D341Med (cell line): ENCODE measurements around the gene TRMT61A.

Experiments
- DNase-seq: peaks from one replicate; pipeline ENCODE4 v3.0.0; 2012; ENCODE audit warnings: low spot score

Gene TRMT61A

DNA sequence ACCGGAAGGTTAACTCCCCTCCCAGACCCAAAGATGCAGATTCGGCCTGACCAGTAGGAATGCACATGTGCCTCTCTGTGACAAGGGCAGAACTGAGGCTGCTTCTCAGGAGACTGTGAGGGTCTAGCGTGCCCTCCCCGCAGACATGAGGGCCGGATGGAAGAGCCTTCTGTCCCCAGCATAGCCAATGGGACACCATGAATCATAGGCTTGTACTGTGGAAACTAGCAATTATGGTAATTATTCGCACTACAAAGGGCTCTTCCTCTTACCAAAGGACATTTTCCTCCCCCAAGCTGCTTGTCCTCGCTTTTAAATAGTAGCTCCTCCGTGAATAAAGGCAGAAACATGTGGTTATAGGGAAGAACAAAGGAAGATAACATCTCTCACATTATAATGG, 40.0 kb downstream of the TRMT61A start:
- no peak for DNase-seq

- DNase-seq: no peak
Observed at GRCh38 chr14:103569408-103569807, 40.4 kb downstream of the TRMT61A start.

GRCh38 chr14:103574104-103574503, 45.1 kb downstream of the TRMT61A start:
- no peak for DNase-seq

GRCh38 chr14:103574707-103575285, 45.8 kb downstream of the TRMT61A start:
- DNase-seq: no peak

DNA sequence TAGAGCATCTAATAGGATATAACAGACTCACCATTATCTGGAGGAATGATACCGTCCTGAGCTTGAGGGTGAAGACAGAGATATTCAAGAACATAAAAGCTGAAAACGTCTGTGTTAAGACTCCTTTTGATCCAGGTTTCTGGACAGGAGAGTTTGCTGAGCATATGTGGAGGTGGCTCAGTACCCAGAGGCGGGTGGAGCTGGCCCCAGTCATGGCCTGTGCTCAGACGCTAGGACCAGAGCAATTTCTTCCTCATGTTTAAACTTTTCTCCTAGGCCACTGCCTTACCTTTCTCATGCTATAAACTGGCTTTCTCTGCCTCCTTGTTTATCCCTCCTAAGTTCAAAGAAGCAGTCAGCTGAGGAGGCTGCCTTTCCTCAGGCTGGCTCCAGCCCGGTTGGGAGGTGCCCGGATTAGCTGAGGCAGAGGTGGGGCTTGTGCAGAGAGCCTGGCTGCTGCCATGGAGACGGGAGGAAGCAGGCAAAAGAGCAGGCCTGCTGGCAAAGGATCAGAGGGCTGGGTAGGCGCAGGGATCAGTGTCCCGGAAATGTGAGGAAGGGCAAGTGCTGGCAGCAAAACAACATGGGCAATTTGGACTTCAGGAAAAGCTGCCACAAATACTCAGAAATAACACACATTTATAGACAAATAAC, 47.5 kb downstream of the TRMT61A start:
- peak; percentile 96 for DNase-seq

DNA sequence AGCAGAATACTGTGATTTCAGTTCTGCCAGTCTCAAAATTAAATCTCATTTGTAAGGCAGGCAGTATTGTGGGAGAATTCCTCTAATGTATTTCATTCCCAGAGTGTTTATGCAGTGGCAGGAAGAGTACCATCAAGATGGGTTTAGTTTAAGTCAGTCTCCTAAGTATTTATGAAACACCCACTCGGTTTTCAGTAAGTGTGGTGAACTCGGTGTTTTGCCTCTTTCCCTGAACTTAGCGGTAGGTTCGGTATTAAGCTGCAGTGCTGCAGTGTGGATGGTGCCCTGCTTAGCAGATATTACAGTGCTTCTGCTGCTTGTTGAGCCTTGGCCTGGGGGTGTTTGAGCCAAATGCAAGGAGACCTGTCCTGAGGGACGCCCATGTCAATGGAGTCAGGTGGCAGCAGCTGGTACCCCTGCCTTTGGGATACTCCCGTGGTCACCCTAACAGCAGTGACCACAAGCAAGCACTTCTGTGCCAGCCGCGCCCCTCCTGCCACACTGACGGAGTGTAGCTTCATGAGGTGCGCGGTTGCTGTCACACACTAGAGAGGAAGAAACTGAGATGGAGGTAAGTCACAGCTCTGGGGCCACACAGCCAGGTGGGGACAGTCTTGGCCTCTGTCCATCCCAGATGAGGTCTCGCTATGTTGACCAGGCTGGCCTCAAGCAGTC, 49.5 kb downstream of the TRMT61A start:
- no peak for DNase-seq

GRCh38 chr14:103581206-103581605, 52.2 kb downstream of the TRMT61A start:
- DNase-seq: no peak

DNA sequence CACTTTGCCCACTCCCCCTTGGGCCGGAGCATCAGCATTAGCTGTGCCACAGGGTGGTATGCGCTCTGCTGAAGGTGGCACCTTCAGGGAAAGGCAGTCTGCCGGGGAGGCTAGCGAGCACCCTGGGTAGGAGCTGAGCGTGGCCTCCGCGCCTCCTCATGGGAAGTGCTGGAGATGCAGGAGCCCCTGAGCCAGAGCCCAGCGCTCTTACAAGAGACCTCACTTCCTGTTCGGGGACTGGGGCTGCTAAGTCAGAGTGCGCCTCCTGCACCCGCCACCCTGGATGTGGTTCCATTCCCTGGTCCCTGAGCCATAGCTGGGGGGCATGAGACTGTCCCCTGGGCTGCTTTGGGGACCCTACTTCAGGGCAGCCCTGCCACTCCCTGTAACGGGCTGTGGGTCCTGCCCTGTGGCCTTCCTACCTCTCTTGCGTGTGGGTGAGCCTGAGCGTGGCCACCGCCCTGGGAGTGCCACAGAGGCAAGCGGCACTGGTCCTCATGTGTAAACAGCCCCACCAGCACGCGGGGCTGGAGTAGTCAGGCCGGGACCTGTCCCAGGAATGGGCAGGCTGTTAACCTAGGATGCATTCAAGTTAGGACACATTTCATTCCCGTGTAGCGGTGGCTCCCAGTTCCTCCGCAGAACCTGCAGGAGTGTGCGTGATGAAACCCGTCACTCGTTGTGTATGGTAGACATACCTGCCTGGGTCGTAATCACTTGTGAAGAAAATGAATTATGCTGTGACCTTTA, 53.1 kb downstream of the TRMT61A start:
- no peak for DNase-seq

DNA sequence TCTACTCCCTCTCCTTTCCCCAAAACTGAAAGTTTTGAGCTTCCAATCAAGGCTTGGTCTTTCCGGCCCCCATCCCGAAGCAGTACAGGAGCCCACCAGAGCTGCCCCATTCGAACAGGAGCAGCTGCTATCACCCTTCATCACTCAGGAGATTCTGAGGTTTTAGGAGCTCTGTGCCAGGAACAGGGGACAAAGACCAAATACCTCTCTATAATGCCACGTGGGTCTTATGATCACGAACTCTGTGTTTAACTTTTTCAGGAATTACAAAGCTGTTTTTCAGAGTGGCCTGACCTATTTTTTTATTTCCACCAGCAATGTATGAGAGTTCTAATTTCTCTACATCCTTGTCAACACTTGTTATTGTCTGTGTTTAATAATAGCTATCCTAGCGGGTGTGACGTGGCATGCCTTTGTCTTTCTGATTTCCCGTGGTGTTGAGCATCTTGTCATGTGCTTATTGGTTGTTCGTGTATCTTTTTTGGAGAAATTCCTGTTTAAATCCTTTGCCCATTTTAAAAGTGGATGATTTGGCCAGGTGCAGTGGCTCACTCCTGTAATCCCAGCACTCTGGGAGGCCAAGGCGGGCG, 55.4 kb downstream of the TRMT61A start:
- DNase-seq: no peak
